Femur (tissue), 1 donor: ENCODE data around the gene CCDC182.

Experiments
- DNase-seq: peaks from one replicate; pipeline ENCODE4 v3.0.0-alpha.2; 2017

The CCDC182 gene

DNA sequence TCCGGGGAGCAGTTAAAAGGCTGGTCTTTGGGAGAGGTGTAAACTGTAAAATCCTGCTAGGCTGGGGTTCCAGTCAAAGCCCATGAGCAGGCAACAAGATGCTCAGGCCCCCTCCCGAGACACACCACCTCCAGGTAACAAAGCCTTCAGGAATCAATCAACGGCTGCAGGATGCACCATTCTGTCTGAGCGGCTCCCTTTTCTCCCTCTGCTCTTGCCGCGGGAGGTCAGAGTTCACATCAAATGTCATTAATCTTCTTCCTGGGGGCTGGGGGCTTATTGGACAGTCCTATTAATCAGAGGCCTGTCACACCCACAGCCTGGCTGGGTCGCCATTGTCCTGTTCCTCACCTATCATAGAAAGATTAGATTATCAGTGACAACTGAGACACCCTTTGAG is 11.9 kb upstream of the CCDC182 start:
- no peak for DNase-seq

DNA sequence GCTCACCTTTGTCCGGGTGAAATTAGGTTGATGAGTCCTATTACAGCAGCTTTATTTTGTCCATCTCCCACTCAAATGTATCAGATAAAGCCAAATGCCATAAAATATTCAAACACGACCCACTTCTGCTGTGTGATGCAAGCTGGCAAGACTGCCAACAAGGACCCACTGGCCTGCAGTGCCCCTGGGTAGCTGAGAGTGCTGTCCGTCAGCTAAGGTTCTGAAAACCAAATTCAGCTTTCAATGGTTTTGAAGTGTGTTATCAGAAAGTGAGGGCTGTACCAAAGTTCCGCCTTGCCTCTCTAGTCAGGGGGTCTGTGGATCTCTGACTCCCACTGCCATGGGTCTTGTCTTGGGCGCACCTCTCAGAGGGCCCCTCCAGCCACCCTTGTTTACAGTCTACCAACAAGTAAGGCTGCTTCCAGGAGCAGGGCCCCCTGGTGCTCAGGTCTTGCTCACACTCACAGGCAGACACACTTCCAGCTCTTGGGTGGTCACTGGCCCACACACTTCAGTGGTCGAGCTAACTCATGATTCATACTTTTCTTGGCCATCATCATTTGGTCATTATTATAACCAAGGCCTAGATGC is 10.5 kb upstream of the CCDC182 start:
- DNase-seq = no peak

DNA sequence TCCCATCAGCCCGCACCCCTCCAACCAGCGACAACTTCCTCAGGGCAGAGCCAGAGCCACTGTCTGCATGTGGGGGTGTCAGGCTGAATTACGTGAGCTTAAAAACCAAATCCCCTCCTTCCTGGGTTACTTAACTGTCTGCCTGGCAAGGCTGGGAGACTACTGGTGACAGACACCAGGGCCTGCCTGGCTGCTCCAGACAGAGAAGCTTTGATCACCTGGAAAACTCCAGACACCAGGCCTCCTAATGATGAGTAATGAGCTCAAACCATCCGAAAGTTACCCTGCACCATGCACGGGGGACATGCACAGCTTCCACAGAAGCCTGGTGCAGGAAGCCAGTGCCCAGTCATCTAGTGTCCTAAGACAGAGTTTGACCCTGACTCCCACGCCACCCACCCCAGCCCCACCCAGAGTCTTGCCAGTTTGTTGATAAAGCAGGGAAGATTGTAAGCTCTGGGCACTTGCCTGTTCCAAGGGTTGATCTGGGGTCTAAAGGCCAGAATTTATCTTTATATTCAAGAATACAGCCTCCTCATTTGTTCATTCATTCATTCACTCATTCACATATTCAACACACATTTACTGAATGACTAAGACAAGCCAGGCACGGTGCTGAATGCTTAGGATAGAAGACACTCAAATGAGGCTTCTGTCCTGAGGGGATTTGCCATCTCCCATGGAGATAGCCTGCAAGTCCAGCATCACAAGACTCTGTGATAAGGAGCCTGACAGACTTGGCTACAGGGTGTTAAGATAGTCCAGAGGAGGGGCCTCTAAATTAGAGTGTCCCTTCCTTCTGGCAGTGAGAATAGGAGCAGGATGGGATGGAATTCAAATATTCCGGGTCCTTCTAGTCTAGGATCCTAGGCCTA is 7.2 kb upstream of the CCDC182 start:
- no peak for DNase-seq

DNA sequence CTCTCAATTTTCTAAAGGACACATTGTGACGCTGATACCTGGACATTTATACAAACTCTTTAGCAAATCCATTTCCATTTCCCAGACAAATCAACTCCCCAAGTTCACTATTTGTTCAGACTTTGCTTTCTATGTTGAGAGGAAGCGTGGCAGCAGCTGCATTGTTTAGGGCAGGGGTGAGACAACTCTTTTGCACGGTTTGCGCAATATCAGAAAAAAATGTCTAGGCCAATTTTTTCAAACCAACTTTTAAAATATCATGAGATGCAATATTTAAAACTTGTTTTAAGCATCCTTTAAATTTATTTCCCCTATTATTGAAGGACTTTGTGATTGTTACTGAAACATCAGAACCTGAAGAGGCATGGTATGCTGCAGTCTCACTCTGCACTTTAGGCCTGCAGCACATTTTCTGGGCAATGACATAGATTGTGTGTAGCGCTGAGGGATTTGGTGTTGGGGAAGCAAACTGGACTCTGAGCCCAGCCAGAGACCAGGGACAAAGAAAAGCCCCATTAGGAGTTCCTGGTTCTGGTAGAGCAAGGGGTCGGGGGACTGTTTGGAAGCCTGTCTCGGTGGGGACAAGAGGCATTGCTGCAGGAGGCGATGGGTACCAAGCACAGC is 6.4 kb upstream of the CCDC182 start:
- DNase-seq = no peak

DNA sequence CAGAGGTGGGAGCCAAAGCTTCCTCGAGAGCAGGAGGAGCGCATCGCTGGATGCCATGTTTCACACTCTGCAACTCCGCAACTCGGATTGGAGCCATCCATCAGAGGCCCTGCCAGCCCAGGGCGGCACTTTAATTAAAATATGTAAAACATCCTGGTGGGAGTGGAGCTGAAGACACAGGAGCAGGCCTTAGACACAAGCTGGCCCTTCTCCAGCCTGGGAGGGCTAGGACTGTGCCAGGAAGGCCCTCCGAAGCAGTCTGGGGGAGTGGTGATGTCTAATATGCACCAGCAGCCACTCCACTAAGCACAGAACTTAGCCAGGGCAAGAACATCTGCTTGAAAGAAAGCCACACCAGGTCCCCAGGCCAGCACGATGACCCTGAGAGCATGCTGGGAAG is 5.8 kb upstream of the CCDC182 start:
- no peak for DNase-seq

DNA sequence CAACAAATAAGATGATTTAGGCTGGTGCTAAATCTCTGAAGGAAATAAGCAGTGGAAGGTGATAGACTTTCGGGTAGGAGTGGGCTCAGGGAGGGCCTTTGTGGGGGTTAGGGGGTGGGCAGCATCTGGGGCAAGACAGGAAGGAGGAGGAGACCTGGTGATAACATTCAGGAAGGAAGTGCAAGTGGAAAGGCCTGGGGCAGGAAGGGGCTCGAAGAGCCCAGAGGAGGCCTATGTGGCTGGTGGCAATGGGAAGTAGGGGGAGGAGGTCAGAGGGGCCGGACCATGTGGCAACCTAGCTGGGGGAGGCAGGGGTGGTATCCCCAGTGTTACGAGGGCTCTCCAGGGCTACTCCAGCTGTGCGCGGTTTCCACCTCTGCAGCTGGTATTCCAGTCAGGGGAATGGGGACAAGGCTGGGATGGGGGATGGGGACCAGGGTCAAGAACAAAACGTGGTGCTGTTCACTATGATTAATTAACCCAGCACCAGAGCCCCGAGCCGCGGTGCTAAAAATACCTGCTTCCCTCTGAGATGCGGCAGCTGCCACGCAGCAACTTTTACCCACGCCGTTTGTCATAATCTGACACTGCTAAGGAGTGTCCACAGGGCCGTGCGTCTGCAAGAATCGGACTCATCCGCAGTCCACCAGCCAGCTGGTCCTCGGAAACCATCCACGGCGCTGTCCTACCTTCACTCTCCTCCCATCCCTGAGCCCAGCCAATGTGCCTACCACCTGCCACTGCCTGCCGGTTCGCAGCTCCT is 5.2 kb upstream of the CCDC182 start:
- no peak for DNase-seq

DNA sequence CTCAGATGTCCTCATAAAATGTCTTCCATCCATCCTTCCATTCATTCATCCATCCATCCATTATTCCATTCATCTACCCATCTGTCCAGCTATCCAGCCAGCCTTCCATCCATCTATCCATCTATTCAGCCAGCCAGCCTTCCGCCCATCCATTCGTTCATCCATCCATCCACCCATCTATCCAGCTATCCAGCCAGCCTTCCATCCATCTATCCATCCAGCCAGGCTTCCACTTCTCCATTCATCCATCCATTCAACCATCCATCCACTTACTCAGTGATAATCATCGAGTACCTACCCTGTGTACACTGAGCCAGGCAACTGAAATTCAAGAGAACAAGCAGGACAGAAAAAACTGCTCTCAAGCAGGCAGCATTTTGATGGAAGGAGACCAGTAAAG is 4.6 kb upstream of the CCDC182 start:
- DNase-seq = no peak

DNA sequence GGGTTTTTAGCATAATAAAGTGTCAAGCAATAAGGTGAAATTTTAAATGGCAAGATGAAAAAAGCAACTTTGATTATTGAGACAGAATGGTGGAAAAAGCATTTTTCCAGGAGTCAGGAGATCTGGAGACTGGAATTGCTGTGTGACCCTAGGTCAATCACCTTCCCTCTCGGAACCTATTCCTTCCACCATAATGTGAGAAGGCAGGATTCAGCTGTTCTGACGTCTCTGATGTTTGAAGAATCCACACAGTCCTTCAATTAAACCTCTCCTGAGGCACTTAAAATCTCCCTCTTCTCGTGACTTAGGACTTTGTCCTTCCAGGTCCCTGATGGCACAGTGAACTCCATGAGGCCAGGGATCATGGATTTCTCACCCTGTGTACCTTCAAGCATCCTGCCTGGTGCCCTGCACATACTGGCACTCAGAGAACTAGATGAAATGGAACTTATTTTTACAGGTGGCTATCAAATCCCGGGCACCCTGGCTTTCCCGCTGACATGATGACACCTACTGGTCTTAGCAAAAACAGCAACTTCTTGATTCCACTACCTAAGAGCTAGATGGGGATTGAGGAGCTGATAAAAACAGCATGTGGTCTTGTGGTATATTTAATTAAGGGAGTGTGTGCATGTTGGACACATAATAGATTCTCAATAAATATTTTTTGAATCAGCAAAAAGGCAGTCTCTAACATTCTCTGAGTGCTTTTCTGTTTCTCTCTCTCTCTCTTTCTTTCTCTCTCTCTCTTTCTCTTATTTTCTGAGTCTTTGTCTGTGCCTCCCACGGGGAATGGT is 2.3 kb upstream of the CCDC182 start:
- DNase-seq = peak; percentile 54

DNA sequence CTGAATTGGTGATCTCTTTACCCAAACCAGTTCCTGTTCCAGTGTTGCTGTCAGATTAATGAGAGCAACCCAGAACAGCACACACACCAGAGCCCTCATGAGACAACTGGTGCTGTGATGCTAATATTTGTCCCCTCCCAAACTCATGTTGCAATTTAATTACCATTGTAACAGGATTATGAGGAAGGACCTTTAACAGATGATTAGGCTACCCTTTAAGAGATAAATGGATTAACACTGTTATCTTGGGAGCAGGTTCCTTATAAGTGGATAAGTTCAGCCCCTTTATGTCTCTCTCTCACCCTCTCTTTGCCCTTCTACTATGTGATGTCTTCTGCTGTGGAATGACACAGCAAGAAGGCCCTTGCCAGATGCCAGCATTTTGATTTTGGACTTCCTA is 1.1 kb upstream of the CCDC182 start:
- no peak for DNase-seq

DNA sequence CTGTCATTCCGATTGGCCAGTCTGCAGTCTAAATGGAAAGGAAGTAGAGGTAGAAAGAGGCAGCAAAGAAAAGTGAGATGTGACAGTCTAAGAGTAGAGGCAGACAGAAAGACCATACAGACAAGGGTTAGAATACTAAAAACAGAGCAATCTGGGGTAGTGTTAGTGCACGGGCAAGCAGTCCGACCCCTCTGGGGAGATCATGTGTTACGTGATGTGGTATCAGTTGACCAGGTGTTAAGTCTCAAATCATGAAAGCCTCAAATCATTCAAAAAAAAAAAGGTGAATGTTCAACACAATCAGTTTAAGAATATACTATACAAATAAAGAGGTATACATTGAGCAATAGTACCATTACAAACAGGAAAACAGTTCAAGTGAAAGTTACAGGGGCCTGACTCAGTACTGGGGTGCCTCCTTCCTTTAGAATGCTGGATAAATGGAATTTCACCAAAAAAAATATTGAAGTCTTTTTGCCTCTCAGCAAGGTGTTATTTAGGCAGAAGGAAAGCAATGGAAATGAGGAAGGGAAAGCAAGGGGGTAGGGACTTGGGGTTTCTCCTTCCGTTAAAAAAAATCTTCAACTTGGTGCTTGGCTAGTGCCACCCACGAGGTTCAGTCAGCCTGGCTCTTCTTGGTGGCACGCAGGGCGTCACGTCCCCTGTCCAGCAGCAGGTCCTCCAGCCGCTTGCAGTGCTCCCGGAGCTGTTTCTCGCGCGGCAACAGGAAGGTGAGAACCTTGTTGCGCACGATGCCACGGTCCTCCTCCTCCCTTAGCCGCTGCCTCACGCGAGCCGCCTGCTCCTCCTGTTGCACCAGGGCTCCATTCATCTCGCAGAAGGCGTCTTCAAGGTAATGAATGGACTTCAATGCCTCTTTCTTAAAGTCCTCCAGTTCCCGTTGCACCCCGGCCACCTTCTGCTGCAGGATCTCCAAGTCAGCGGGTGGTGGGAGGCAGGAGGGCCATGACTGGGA is 616 bp downstream of the CCDC182 start:
- DNase-seq = no peak

DNA sequence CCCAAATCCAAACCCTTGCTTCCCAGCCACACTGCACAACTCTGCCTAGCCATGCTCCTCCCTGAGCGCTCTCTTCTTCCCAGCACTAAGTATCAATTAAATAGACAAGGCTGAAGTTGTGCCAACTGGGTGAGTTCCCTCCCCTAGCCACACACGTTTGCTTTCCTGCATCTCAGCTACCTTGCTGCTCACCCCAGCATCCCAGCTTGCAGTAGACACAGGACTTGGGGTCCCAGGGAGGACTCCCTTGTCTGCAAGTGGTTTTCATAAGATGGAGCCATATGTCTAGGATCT is 4.9 kb downstream of the CCDC182 start:
- no peak for DNase-seq

DNA sequence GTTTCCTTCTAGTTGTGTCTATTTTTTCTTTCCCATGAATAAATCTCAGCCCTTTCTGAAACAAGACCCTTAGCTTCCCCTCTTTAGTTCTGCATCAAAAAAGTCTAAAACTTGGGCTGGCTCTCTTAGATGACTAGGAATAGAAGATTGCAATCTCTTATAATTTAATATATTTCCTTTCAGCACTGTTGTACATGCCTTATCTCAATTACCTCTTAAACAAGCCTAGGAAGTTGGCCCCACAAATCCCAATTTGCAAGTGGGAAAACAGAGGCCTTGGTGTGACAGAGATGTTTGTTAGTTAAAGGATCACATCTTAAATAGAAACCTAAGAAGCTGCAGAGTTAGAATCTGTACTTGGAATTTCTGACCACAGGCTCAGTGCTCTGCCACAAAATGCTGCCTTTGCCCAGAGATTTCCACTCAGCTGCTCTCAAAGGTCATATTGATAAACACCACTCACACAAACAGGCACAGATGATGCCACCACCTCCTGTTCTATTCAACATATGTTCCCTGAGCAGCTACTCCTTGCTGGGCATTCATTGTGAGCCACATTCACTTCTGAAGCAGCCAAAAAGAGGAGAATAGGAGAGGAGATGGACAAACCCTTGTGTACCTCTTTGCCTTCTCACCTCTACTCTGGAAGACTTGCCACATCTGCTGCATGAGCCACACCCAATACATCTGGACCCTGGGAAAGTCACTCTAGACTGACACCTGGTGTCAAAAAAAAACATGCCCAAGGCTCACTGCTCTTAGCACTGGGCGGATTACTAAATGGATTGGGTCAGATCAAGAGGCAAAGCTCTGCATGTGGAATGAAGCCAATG is 5.5 kb downstream of the CCDC182 start:
- DNase-seq = no peak

DNA sequence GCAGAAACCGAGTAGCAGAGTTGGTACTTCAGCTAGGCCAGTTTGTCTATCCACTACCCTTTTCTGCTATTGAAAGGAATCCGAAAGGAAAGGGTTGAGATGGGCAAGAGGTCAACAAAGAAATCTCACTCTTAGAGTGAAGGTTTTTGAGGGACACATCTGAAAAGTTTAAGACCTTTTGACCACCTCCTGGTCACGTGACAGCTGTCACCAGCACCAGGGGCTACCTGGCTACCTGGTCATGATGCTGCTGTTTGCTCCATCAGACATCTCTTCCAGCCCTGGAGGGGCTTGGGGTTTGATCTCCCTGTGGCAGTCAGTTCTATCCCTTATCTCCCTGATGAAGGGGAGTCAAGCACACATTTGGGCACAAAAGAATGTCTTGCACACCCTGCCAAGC is 7.6 kb downstream of the CCDC182 start:
- DNase-seq = no peak

DNA sequence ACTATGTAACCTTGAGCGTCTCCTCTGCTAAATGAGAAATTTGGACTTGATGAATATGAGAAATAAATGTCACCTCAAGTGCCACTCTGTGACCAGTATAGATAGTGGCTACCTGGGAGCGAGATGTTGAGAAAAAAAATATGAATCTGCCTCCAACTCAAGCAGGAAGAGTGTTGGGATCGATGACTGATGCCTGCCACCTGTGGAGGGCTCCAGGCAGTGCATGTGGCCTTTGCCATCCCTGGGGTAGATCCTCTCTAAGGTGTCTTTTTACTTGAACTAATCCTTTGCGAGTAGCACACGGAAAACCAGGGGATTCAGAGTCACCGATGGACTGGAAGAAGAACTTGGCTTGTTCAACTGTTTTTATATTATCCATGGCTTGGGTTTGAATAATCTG is 9.4 kb downstream of the CCDC182 start:
- DNase-seq = no peak

DNA sequence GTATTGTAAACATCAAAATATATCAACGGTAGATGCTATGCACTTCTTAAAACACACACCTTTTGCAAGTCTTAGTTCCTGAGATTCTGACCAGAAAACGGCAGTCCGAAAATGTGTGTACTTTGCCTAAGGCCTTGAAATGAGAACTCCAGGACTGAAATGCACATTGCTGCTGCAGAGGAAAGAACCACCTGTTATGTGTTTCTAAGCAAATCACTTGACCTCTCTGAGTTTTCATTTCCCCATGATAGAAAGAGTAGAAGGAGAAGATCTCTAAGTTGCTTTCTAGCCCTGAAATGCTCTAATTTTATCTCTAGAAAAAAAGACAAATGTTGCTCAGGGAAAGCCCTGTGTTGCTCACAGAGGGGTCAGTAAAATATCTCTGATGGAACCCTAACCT is 9.9 kb downstream of the CCDC182 start:
- DNase-seq = no peak

DNA sequence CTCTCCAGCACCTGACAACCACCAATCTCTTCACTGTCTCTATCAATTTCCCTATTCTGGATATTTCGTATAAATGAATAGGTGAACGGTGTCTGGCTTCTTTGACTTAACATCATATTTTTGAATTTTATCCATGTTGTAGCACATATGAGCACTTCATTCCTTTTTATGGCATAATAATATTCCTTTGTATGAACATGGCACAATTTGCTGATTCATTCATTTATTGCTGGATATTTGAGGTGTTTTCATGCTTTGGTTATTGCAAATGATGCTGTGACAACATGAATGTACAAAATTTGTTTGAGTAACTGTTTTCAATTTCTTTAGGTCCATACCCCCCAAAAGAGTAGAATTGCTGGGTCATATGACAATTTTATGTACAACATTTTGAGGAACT is 12.0 kb downstream of the CCDC182 start:
- no peak for DNase-seq

DNA sequence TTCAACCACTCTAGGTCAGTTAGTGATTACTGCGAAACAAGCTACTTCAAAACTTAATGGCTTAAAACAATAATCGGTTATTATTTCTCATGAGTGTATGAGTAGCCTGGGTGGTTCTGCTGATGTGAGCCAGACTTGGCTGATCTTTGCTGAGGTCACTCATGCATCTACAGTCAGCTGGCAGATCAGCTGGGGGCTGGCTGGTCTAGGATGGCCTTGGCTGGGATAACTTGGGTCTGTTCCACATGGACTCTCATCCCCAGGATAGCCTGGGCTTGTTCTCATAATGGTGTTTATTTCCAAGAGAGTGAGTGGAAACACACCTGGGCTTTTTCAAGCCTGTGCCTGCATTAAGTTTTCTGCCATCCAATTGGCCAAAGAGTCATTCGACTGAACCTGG is 13.0 kb downstream of the CCDC182 start:
- no peak for DNase-seq

DNA sequence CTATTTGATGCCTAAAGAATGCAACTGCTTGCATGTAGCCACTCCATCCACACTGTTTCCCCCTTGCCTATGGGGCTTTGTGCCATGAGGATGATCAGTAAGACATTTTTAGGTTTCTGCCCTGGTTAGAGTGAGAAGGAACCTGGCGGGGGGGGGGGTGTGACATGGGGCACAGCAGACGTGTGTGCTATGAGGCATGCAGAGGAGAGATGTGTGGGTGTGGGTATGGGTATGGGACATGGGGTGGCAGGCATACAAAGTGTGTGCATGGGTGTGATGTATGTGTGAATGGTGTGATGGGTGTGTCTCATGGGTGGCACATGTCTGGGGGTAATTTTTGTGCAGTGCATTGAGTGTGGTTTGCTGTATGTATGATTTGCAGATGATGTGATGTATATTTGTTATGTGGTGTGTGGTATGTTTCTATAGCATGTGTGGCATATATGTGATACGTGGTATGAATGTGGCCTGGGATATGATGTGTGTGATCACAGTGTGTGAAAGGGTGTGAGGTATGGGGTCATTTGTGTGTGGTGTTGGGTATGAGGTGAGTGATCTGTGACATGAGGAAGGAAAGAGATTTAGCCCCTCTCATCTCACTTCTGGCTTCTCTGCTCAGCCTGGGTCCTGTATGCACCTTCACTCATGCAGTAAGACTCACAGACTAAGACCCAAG is 14.9 kb downstream of the CCDC182 start:
- no peak for DNase-seq

DNA sequence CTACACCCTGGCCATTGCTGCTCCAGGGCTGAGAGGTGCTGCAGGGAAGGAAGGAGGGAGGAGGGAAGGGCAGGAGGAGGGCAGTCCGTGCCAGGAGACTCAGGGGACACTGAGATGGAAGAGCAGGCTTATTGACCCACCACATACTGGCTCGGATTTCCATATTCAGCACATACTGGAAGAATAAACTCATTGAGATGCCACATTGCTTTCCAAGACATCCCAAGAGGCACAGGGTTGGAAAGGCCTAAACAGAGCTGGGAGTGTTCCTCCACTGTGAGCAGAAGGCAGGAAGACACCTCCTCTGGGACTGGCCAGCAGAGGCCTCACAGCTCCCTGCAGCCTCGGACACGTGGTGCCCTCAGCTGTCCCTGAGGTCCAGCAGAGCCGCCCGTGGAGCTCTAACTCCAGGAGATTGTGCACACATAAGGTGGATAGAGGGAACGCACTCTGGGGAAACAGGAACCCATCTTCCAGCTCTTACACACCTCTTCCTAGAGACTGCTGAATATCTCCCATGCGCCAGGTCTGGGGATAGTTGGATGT is 17.4 kb downstream of the CCDC182 start:
- no peak for DNase-seq

DNA sequence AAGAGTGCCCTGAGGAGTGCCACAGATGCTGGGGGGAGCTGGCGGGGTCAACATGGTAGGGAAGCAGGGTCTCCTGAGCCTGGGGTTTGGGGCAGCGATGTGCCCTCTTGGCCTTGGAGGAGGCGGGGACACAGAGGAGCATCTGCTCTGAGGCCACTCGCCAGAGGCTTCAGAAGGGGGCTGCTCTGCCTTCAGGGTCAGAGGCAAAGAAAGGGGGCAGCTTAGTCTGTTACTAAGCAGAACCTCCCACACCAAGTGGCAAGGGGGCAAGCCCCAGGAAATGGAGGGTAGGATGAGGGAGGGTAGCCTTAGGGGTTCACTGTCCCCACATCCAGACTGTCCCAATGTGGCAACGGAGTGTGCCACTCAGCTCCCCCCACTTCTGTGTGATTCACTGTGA is 18.3 kb downstream of the CCDC182 start:
- no peak for DNase-seq
